Measurements from ENCODE around the gene NABP2.

- TF ChIP-seq REST (IDR thresholded peaks at IDR 0.05): no peak
- no peak for TF ChIP-seq CTCF (IDR thresholded peaks at IDR 0.05)
- TF ChIP-seq HES2 (IDR thresholded peaks at IDR 0.05): no peak
- TF ChIP-seq USF2 (IDR thresholded peaks at IDR 0.05): no peak
- TF ChIP-seq MAX (IDR thresholded peaks at IDR 0.05): no peak
- TF ChIP-seq CBX8 (IDR thresholded peaks at IDR 0.05): no peak
- no peak for TF ChIP-seq POLR2AphosphoS2 (conservative IDR thresholded peaks at IDR 0.05; ENCODE audit: low read length)
- TF ChIP-seq TP53 (CRISPR knock-in tag; IDR thresholded peaks at IDR 0.05): no peak
- TF ChIP-seq JUN (IDR thresholded peaks at IDR 0.05): no peak
- no peak for TF ChIP-seq TFCP2L1 (CRISPR knock-in tag; IDR thresholded peaks at IDR 0.05)
These were observed 21.3 kb upstream of the NABP2 start for GRCh38 chr12:56202838-56203237.
